ACC112 (cell line): ENCODE measurements around the gene TERT.

Source experiments
- H2AFZ ChIP-seq: fragments of 200-600 bp; sonication (generic); one replicate; pipeline ENCODE4 v1.6.0; 2017; ENCODE audit warnings: antibody characterized with exemption, low read length; ENCODE audit not compliant: unreplicated experiment
- H3K27ac ChIP-seq: fragments of 200-600 bp; sonication (generic); 2 replicates; pipeline ENCODE4 v1.5.1; 2014; ENCODE audit warnings: low read depth, mild to moderate bottlenecking, antibody characterized with exemption, low read length, moderate library complexity
- H3K27me3 ChIP-seq: fragments of 200-600 bp; sonication (generic); 2 replicates; pipeline ENCODE4 v1.6.1; 2014; ENCODE audit warnings: mild to moderate bottlenecking, antibody characterized with exemption, low read length, moderate library complexity, mixed read lengths; ENCODE audit not compliant: insufficient read depth
- H3K36me3 ChIP-seq: fragments of 200-600 bp; sonication (generic); 2 replicates; pipeline ENCODE4 v1.6.1; 2016; ENCODE audit warnings: mild to moderate bottlenecking, antibody characterized with exemption, low read length, moderate library complexity, mixed read lengths; ENCODE audit not compliant: insufficient read depth
- H3K4me1 ChIP-seq: fragments of 200-600 bp; sonication (generic); one replicate; pipeline ENCODE4 v1.6.1; 2016; ENCODE audit warnings: low read length, mixed read lengths; ENCODE audit not compliant: insufficient read depth, unreplicated experiment, control insufficient read depth
- H3K4me3 ChIP-seq: fragments of 200-600 bp; sonication (generic); 2 replicates; pipeline ENCODE4 v1.5.1; 2014; ENCODE audit warnings: mild to moderate bottlenecking, low read depth, low read length
- H3K79me2 ChIP-seq: fragments of 200-600 bp; sonication (generic); one replicate; pipeline ENCODE4 v1.6.0; 2016; ENCODE audit warnings: low read length; ENCODE audit not compliant: control insufficient read depth, unreplicated experiment, insufficient read depth

TERT gene

GRCh38 chr5:1316588-1317340 is 21.9 kb upstream of the TERT start:
- H3K79me2 ChIP-seq: no peaks in the 10 kb centered on the region
- no peak overlapping the region for H3K4me3 ChIP-seq
- H2AFZ ChIP-seq: no peak overlapping the region
- no peak overlapping the region for H3K27ac ChIP-seq
- H3K36me3 ChIP-seq: peaks cover 6% of the 10 kb centered on the region; the same call in 1 of the 2 replicates
- no peaks in the 10 kb centered on the region for H3K4me1 ChIP-seq
- H3K27me3 ChIP-seq: no peaks in the 10 kb centered on the region

GRCh38 chr5:1315709-1316587 is 21.1 kb upstream of the TERT start:
- H3K27ac ChIP-seq: no peak overlapping the region
- no peak overlapping the region for H2AFZ ChIP-seq
- peaks cover 6% of the 10 kb centered on the region; the same call in 1 of the 2 replicates for H3K36me3 ChIP-seq
- no peaks in the 10 kb centered on the region for H3K79me2 ChIP-seq
- H3K4me3 ChIP-seq: no peak overlapping the region
- no peaks in the 10 kb centered on the region; the same call in 1 of the 2 replicates for H3K27me3 ChIP-seq
- no peaks in the 10 kb centered on the region for H3K4me1 ChIP-seq

GRCh38 chr5:1315018-1315708 is 20.3 kb upstream of the TERT start:
- peaks cover 7% of the 10 kb centered on the region for H3K27me3 ChIP-seq
- H2AFZ ChIP-seq: no peak overlapping the region
- H3K4me3 ChIP-seq: no peak overlapping the region
- H3K27ac ChIP-seq: no peak overlapping the region
- H3K36me3 ChIP-seq: peaks cover 3% of the 10 kb centered on the region; the same call in 1 of the 2 replicates
- no peaks in the 10 kb centered on the region for H3K4me1 ChIP-seq
- no peaks in the 10 kb centered on the region for H3K79me2 ChIP-seq

- Histone ChIP-seq H2AFZ (no peak overlapping the region), H3K4me3 (no peak overlapping the region), H3K79me2 (no peaks in the 10 kb centered on the region), H3K27me3 (peaks cover 10% of the 10 kb centered on the region), H3K36me3 (peaks cover 3% of the 10 kb centered on the region; the same call in 1 of the 2 replicates), H3K27ac (no peak overlapping the region), H3K4me1 (no peaks in the 10 kb centered on the region)
These were observed 19.7 kb upstream of the TERT start for GRCh38 chr5:1314564-1314982.

GRCh38 chr5:1312993-1313833 is 18.3 kb upstream of the TERT start:
- Histone ChIP-seq H3K79me2 (no peaks in the 10 kb centered on the region), H3K4me1 (no peaks in the 10 kb centered on the region), H3K27ac (no peak overlapping the region)

GRCh38 chr5:1312206-1312605 is 17.3 kb upstream of the TERT start:
- Histone ChIP-seq H3K36me3 (no peaks in the 10 kb centered on the region), H3K27me3 (peaks cover 17% of the 10 kb centered on the region), H3K79me2 (no peaks in the 10 kb centered on the region), H3K27ac (no peak overlapping the region), H2AFZ (no peak overlapping the region), H3K4me1 (no peaks in the 10 kb centered on the region), H3K4me3 (no peak overlapping the region)

More at GRCh38 chr5:1312993-1313833, 18.3 kb upstream of the TERT start:
- Histone ChIP-seq H3K36me3 (peaks cover under 1% of the 10 kb centered on the region; the same call in 1 of the 2 replicates), H3K4me3 (no peak overlapping the region), H2AFZ (no peak overlapping the region), H3K27me3 (peaks cover 17% of the 10 kb centered on the region)

- Histone ChIP-seq H3K27ac (no peak overlapping the region), H3K4me3 (no peak overlapping the region), H2AFZ (no peak overlapping the region), H3K79me2 (no peaks in the 10 kb centered on the region), H3K4me1 (no peaks in the 10 kb centered on the region), H3K36me3 (no peaks in the 10 kb centered on the region), H3K27me3 (peaks cover 17% of the 10 kb centered on the region)
These were observed 16.7 kb upstream of the TERT start for GRCh38 chr5:1311439-1312055.

- peaks cover 28% of the 10 kb centered on the region for H3K27me3 ChIP-seq
- H3K79me2 ChIP-seq: no peaks in the 10 kb centered on the region
- no peak overlapping the region for H3K27ac ChIP-seq
- H3K4me3 ChIP-seq: no peak overlapping the region
- no peaks in the 10 kb centered on the region for H3K36me3 ChIP-seq
- H2AFZ ChIP-seq: no peak overlapping the region
- H3K4me1 ChIP-seq: no peaks in the 10 kb centered on the region
These were observed 15.2 kb upstream of the TERT start for GRCh38 chr5:1310118-1310517.

- peaks cover 67% of the 10 kb centered on the region for H3K27me3 ChIP-seq
- H2AFZ ChIP-seq: no peak overlapping the region
- H3K36me3 ChIP-seq: no peaks in the 10 kb centered on the region
- no peak overlapping the region for H3K27ac ChIP-seq
- no peak overlapping the region for H3K4me3 ChIP-seq
- H3K4me1 ChIP-seq: no peaks in the 10 kb centered on the region
- no peaks in the 10 kb centered on the region for H3K79me2 ChIP-seq
These were observed 9.2 kb upstream of the TERT start for GRCh38 chr5:1304033-1304432.
